GM23338 (cell line): Measurements from ENCODE around the gene ACTMAP. TPM values are rescaled to one million over a fixed set of nuclear protein-coding genes. Genes with fewer than 3 reads are reported as not detected.

Experiments
- ATAC-seq: fragments of 200-7000 bp; cut with Tn5 transposase; 3 replicates; pipeline ENCODE4 v1.9.1; 2020
- DNase-seq: peaks from one replicate; pipeline ENCODE4 v3.0.0-alpha.2; 2015; ENCODE audit warnings: low spot score
- H2AFZ ChIP-seq: fragments of 200-600 bp; sonication (generic); 2 replicates; pipeline ENCODE4 v1.8.0; 2016; ENCODE audit warnings: antibody characterized with exemption, mild to moderate bottlenecking, moderate library complexity
- H3F3A ChIP-seq: fragments of 200-600 bp; sonication (generic); replicated peaks from 2 replicates; pipeline ENCODE4 v1.8.0; 2017; ENCODE audit warnings: antibody characterized with exemption, mixed run types, low read depth
- H3K27ac ChIP-seq: fragments of 200-600 bp; sonication (generic); 2 replicates; pipeline ENCODE4 v1.6.1; 2016; ENCODE audit warnings: low read depth
- H3K27me3 ChIP-seq: fragments of 200-600 bp; sonication (generic); 2 replicates; pipeline ENCODE4 v1.8.0; 2016; ENCODE audit warnings: mild to moderate bottlenecking, mixed run types, moderate library complexity; ENCODE audit not compliant: insufficient read depth
- H3K36me3 ChIP-seq: fragments of 200-600 bp; sonication (generic); 2 replicates; pipeline ENCODE4 v1.8.0; 2016; ENCODE audit warnings: mild to moderate bottlenecking; ENCODE audit not compliant: insufficient read depth
- H3K4me1 ChIP-seq: fragments of 200-600 bp; sonication (generic); 2 replicates; pipeline ENCODE4 v1.8.0; 2016; ENCODE audit warnings: mild to moderate bottlenecking, moderate library complexity; ENCODE audit not compliant: insufficient read depth
- H3K4me2 ChIP-seq: fragments of 200-600 bp; sonication (generic); 2 replicates; pipeline ENCODE4 v1.7.1; 2017; ENCODE audit warnings: mixed run types
- H3K4me3 ChIP-seq: fragments of 200-600 bp; sonication (generic); 2 replicates; pipeline ENCODE4 v1.6.1; 2016; ENCODE audit warnings: mixed run types
- H3K79me2 ChIP-seq: fragments of 200-600 bp; sonication (generic); replicated peaks from 2 replicates; pipeline ENCODE4 v1.8.0; 2017; ENCODE audit warnings: mild to moderate bottlenecking; ENCODE audit not compliant: insufficient read depth
- H3K9me2 ChIP-seq: fragments of 200-600 bp; sonication (generic); 2 replicates; pipeline ENCODE4 v1.8.0; 2017; ENCODE audit not compliant: insufficient read depth
- H4K20me1 ChIP-seq: fragments of 200-600 bp; sonication (generic); replicated peaks from 2 replicates; pipeline ENCODE4 v1.8.0; 2017; ENCODE audit warnings: mild to moderate bottlenecking; ENCODE audit not compliant: insufficient read depth
- H3K27ac Mint-ChIP-seq: 2 replicates; pipeline ENCODE4 v1.8.0; 2020; ENCODE audit warnings: inconsistent platforms, mild to moderate bottlenecking, moderate library complexity, mixed read lengths
- H3K27me3 Mint-ChIP-seq: 3 replicates; pipeline ENCODE4 v1.8.0; 2022; ENCODE audit warnings: low read depth, mild to moderate bottlenecking, moderate library complexity, mixed read lengths, inconsistent platforms; ENCODE audit not compliant: insufficient read depth, poor library complexity
- H3K36me3 Mint-ChIP-seq: 3 replicates; pipeline ENCODE4 v1.8.0; 2021; ENCODE audit warnings: low read depth, mild to moderate bottlenecking, inconsistent platforms, moderate library complexity, mixed read lengths
- H3K4me1 Mint-ChIP-seq: 3 replicates; pipeline ENCODE4 v1.8.0; 2020; ENCODE audit warnings: mild to moderate bottlenecking, inconsistent platforms, mixed read lengths
- H3K4me3 Mint-ChIP-seq: 3 replicates; pipeline ENCODE4 v1.8.0; 2021; ENCODE audit warnings: moderate library complexity, mild to moderate bottlenecking, inconsistent platforms, mixed read lengths
- H3K9me3 Mint-ChIP-seq: 3 replicates; pipeline ENCODE4 v1.8.0; 2020; ENCODE audit warnings: moderate library complexity, mild to moderate bottlenecking, inconsistent platforms, mixed read lengths
- ETS1 ChIP-seq: IDR thresholded peaks from 2 replicates; pipeline ENCODE4 v1.6.1; 2016; ENCODE audit warnings: antibody characterized with exemption
- JUNB ChIP-seq: IDR thresholded peaks from one replicate; pipeline ENCODE4 v1.6.1; 2016; ENCODE audit warnings: antibody characterized with exemption; ENCODE audit not compliant: unreplicated experiment
- NANOG ChIP-seq: IDR thresholded peaks from 2 replicates; pipeline ENCODE4 v1.6.1; 2016; ENCODE audit warnings: antibody characterized with exemption, borderline replicate concordance
- POLR2AphosphoS5 ChIP-seq: IDR thresholded peaks from 2 replicates; pipeline ENCODE4 v1.6.1; 2016; ENCODE audit warnings: antibody characterized with exemption, low read depth
- ZNF462 ChIP-seq: fragments of 250-450 bp; sonication (Bioruptor Pico); IDR thresholded peaks from 2 replicates; pipeline ENCODE4 v1.5.0; 2020; ENCODE audit warnings: mild to moderate bottlenecking, moderate library complexity
- polyA plus RNA-seq: library from polyadenylated mRNA; unstranded; fragments of >200 nt; fragmentation: Nextera tagmentation; extraction: Ambion mirVana; gene quantifications from 2 replicates; pipeline ENCODE4 v1.2.1, GENCODE V29; 2016
- total RNA-seq: library from RNA; depleted of rRNA; stranded (reverse); fragments of >200 nt; shearing (Covaris generic); gene quantifications from 2 replicates; pipeline ENCODE4 v1.2.3, GENCODE V29; 2014

Gene ACTMAP
- total and polyA plus RNA-seq, 2 experiments from 2014 or later = 14.9 to 16.7 TPM

- TF ChIP-seq ZNF462 (CRISPR knock-in tag) = no peak
- TF ChIP-seq ETS1 = no peak
- no peak for TF ChIP-seq POLR2AphosphoS5
These were observed 29.2 kb downstream of the ACTMAP start (continued) for GRCh38 chr19:40721140-40721486.

- peaks cover 20% of the 10 kb centered on the region for H3K4me1 ChIP-seq
- DNase-seq (no peak), ATAC-seq (no peak)
- H3K27me3 ChIP-seq = no peaks in the 10 kb centered on the region
- H3K4me2 ChIP-seq = peak overlapping the region; percentile 96
- H3K36me3 ChIP-seq = no peaks in the 10 kb centered on the region
- peaks cover 10% of the 10 kb centered on the region for H4K20me1 ChIP-seq
- H3K79me2 ChIP-seq = peaks cover 38% of the 10 kb centered on the region
- H3K4me3 Mint-ChIP-seq = peak overlapping the region; percentile 79
- H3K27ac ChIP-seq = peak overlapping the region; percentile 84; the same call in 1 of the 2 replicates
- H3K9me2 ChIP-seq = no peaks in the 10 kb centered on the region
- peaks cover 22% of the 10 kb centered on the region for H3K4me1 Mint-ChIP-seq
- peaks cover 25% of the 10 kb centered on the region for H3K36me3 Mint-ChIP-seq
- H3K4me3 ChIP-seq = peak overlapping the region; percentile 99
- H2AFZ ChIP-seq = no peak overlapping the region
- TF ChIP-seq JUNB (no peak), NANOG (no peak)
- H3K9me3 Mint-ChIP-seq = no peaks in the 10 kb centered on the region
- H3F3A ChIP-seq = peaks cover 15% of the 10 kb centered on the region; the same call in 1 of the 2 replicates
- no peak overlapping the region for H3K27ac Mint-ChIP-seq
- peaks cover 12% of the 10 kb centered on the region for H3K27me3 Mint-ChIP-seq
These were observed 30.8 kb downstream of the ACTMAP start for GRCh38 chr19:40719414-40719894.
